ENCODE data around the gene SEC24B. TPM values are rescaled to one million over a fixed set of nuclear protein-coding genes. Genes with fewer than 3 reads are reported as not detected.

The SEC24B gene
- total and polyA plus RNA-seq, 4 donors: 12.2 to 38.2 (median 16.3) TPM

DNA sequence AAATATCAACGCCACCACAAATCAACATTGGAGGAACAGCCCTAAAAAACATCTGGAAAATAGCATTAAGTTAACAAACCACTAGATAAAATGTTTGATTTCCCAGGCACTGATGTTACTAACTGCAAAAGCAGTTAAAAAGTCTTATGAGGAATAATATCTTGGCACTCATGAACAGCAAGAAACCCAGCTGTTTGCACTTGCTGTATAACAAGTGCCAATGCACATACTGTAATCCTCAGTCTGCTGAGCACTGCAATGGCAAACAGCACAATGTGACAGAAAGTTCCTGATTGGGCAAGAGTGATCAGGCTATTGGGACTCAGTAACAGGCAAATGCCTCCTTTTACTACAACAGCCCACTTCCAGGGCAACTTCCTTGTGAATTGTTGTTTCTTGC, 20.8 kb upstream of the SEC24B start:
- H3K27me3 ChIP-seq (ENCODE audit: control insufficient read depth in 4 of 4, insufficient read depth in 4 of 4, low read length in 3 of 4): no peaks in the 10 kb centered on the region
- TF ChIP-seq HNF4G (IDR thresholded peaks at IDR 0.05) (no peak), SP1 (IDR thresholded peaks at IDR 0.05) (no peak), FOXA2 (IDR thresholded peaks at IDR 0.05) (no peak), NR2F2 (IDR thresholded peaks at IDR 0.05) (no peak), TAF1 (conservative IDR thresholded peaks at IDR 0.05) (no peak), JUND (IDR thresholded peaks at IDR 0.05) (no peak), HNF4A (conservative IDR thresholded peaks at IDR 0.05) (no peak), RXRA (IDR thresholded peaks at IDR 0.05) (no peak), YY1 (IDR thresholded peaks at IDR 0.05) (no peak)
- TF ChIP-seq, protein P1, sequence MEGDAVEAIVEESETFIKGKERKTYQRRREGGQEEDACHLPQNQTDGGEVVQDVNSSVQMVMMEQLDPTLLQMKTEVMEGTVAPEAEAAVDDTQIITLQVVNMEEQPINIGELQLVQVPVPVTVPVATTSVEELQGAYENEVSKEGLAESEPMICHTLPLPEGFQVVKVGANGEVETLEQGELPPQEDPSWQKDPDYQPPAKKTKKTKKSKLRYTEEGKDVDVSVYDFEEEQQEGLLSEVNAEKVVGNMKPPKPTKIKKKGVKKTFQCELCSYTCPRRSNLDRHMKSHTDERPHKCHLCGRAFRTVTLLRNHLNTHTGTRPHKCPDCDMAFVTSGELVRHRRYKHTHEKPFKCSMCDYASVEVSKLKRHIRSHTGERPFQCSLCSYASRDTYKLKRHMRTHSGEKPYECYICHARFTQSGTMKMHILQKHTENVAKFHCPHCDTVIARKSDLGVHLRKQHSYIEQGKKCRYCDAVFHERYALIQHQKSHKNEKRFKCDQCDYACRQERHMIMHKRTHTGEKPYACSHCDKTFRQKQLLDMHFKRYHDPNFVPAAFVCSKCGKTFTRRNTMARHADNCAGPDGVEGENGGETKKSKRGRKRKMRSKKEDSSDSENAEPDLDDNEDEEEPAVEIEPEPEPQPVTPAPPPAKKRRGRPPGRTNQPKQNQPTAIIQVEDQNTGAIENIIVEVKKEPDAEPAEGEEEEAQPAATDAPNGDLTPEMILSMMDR (IDR thresholded peaks at IDR 0.05; ENCODE audit: low read depth, low read length, missing input control): no peak
- TF ChIP-seq, protein P2, sequence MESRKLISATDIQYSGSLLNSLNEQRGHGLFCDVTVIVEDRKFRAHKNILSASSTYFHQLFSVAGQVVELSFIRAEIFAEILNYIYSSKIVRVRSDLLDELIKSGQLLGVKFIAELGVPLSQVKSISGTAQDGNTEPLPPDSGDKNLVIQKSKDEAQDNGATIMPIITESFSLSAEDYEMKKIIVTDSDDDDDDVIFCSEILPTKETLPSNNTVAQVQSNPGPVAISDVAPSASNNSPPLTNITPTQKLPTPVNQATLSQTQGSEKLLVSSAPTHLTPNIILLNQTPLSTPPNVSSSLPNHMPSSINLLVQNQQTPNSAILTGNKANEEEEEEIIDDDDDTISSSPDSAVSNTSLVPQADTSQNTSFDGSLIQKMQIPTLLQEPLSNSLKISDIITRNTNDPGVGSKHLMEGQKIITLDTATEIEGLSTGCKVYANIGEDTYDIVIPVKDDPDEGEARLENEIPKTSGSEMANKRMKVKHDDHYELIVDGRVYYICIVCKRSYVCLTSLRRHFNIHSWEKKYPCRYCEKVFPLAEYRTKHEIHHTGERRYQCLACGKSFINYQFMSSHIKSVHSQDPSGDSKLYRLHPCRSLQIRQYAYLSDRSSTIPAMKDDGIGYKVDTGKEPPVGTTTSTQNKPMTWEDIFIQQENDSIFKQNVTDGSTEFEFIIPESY (IDR thresholded peaks at IDR 0.05): no peak
- TF ChIP-seq, protein P3, sequence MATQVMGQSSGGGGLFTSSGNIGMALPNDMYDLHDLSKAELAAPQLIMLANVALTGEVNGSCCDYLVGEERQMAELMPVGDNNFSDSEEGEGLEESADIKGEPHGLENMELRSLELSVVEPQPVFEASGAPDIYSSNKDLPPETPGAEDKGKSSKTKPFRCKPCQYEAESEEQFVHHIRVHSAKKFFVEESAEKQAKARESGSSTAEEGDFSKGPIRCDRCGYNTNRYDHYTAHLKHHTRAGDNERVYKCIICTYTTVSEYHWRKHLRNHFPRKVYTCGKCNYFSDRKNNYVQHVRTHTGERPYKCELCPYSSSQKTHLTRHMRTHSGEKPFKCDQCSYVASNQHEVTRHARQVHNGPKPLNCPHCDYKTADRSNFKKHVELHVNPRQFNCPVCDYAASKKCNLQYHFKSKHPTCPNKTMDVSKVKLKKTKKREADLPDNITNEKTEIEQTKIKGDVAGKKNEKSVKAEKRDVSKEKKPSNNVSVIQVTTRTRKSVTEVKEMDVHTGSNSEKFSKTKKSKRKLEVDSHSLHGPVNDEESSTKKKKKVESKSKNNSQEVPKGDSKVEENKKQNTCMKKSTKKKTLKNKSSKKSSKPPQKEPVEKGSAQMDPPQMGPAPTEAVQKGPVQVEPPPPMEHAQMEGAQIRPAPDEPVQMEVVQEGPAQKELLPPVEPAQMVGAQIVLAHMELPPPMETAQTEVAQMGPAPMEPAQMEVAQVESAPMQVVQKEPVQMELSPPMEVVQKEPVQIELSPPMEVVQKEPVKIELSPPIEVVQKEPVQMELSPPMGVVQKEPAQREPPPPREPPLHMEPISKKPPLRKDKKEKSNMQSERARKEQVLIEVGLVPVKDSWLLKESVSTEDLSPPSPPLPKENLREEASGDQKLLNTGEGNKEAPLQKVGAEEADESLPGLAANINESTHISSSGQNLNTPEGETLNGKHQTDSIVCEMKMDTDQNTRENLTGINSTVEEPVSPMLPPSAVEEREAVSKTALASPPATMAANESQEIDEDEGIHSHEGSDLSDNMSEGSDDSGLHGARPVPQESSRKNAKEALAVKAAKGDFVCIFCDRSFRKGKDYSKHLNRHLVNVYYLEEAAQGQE (IDR thresholded peaks at IDR 0.05): no peak
- TF ChIP-seq, protein P4, sequence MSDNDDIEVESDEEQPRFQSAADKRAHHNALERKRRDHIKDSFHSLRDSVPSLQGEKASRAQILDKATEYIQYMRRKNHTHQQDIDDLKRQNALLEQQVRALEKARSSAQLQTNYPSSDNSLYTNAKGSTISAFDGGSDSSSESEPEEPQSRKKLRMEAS (IDR thresholded peaks at IDR 0.05): no peak
- TF ChIP-seq, protein P5, sequence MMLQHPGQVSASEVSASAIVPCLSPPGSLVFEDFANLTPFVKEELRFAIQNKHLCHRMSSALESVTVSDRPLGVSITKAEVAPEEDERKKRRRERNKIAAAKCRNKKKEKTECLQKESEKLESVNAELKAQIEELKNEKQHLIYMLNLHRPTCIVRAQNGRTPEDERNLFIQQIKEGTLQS (IDR thresholded peaks at IDR 0.05): no peak
- peaks cover 0 to 3% (median 0%) of the 10 kb centered on the region in 4 donors for H3K4me1 ChIP-seq (ENCODE audit: control insufficient read depth in 4 of 4, insufficient read depth in 4 of 4, low read length in 3 of 4)
- no peaks in the 10 kb centered on the region for H3K36me3 ChIP-seq (ENCODE audit: control insufficient read depth in 4 of 4, insufficient read depth in 3 of 4, low read depth in 1 of 4, low read length in 3 of 4)
- 96% methylated on average over 1 of the region's 1 CpG for WGBS
- no peaks in the 10 kb centered on the region for H3K9me3 ChIP-seq (ENCODE audit: control insufficient read depth in 4 of 4, low read length in 3 of 4)
- H3K27ac ChIP-seq (ENCODE audit: low read depth in 1 of 2, low read length in 2 of 2): no peak overlapping the region
- DNase-seq (ENCODE audit: low spot score): no peak
- H3K9ac ChIP-seq (ENCODE audit: low read depth in 1 of 2, low read length in 2 of 2): no peak overlapping the region
- H3K4me3 ChIP-seq (ENCODE audit: low read depth in 1 of 3, low read length in 3 of 3): no peak overlapping the region

DNA sequence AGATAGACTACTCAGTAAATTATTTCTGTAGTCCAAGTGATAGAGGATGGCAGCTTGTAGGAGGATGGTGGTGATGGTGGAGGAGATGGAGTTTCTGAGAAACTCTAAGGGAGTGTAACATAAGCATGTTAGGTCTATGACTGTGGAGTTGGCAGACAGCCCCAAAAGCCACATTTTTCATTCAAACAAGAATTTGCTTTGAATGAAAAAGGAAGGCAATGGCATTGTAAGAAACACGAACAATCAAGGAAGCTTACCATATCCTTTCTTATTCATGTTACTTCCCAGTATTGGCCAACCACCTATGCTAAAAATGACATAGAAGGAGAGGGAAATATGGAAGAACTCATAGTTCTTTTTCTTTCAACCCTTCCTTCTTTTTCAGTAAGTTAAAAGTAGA, 18.7 kb upstream of the SEC24B start:
- H3K9me3 ChIP-seq (ENCODE audit: control insufficient read depth in 4 of 4, low read length in 3 of 4): no peaks in the 10 kb centered on the region
- H3K27me3 ChIP-seq (ENCODE audit: control insufficient read depth in 4 of 4, insufficient read depth in 4 of 4, low read length in 3 of 4): no peaks in the 10 kb centered on the region
- H3K4me3 ChIP-seq (ENCODE audit: low read depth in 1 of 3, low read length in 3 of 3): no peak overlapping the region
- H3K4me1 ChIP-seq (ENCODE audit: control insufficient read depth in 4 of 4, insufficient read depth in 4 of 4, low read length in 3 of 4): peaks cover 0 to 3% (median 0%) of the 10 kb centered on the region in 4 donors
- no peaks in the 10 kb centered on the region for H3K36me3 ChIP-seq (ENCODE audit: control insufficient read depth in 4 of 4, insufficient read depth in 3 of 4, low read depth in 1 of 4, low read length in 3 of 4)
- 88% methylated on average over 1 of the region's 1 CpG for WGBS
- H3K27ac ChIP-seq (ENCODE audit: low read depth in 1 of 2, low read length in 2 of 2): no peak overlapping the region
- no peak overlapping the region for H3K9ac ChIP-seq (ENCODE audit: low read depth in 1 of 2, low read length in 2 of 2)
- DNase-seq (ENCODE audit: low spot score): no peak
- TF ChIP-seq HNF4A (conservative IDR thresholded peaks at IDR 0.05) (no peak), YY1 (IDR thresholded peaks at IDR 0.05) (no peak), GABPA (IDR thresholded peaks at IDR 0.05 in 1 of 2, conservative IDR thresholded peaks at IDR 0.05 in 1 of 2) (no peak), NR2F2 (IDR thresholded peaks at IDR 0.05) (no peak), SP1 (IDR thresholded peaks at IDR 0.05) (no peak), TAF1 (conservative IDR thresholded peaks at IDR 0.05) (no peak), FOXA2 (IDR thresholded peaks at IDR 0.05) (no peak), RAD21 (IDR thresholded peaks at IDR 0.05) (no peak), JUND (IDR thresholded peaks at IDR 0.05) (no peak)
- TF ChIP-seq, protein P5 (IDR thresholded peaks at IDR 0.05): no peak
- TF ChIP-seq, protein P1 (IDR thresholded peaks at IDR 0.05; ENCODE audit: low read depth, low read length, missing input control): no peak
- TF ChIP-seq, protein P3 (IDR thresholded peaks at IDR 0.05): no peak

Data from liver (tissue), 9 donors.